Measurements from ENCODE around the gene POLR3E.

DNA sequence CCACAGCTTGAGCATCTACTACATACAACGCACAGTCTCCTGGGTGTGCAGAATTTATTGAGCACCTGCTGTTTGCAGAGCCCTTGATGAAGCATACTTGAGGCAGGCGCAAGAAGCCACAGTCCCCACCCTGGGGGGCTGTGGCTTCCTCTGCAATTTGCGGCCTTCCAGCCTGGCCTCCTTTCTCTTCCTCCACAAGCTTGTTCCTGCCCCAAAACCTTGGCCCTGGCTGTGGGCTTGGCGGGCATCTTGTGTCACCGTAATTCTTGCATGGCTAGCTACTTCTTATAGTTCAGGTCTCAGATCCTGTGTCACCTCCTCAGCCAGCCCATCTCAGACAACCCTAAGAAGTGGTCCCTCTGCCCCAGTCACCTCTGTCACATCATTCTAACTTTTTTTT, 43.9 kb upstream of the POLR3E start:
- TF ChIP-seq, protein P1, sequence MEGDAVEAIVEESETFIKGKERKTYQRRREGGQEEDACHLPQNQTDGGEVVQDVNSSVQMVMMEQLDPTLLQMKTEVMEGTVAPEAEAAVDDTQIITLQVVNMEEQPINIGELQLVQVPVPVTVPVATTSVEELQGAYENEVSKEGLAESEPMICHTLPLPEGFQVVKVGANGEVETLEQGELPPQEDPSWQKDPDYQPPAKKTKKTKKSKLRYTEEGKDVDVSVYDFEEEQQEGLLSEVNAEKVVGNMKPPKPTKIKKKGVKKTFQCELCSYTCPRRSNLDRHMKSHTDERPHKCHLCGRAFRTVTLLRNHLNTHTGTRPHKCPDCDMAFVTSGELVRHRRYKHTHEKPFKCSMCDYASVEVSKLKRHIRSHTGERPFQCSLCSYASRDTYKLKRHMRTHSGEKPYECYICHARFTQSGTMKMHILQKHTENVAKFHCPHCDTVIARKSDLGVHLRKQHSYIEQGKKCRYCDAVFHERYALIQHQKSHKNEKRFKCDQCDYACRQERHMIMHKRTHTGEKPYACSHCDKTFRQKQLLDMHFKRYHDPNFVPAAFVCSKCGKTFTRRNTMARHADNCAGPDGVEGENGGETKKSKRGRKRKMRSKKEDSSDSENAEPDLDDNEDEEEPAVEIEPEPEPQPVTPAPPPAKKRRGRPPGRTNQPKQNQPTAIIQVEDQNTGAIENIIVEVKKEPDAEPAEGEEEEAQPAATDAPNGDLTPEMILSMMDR (conservative IDR thresholded peaks at IDR 0.05; ENCODE audit: low read depth, low read length), result no peak
- no peak for TF ChIP-seq EZH2 (IDR thresholded peaks at IDR 0.05; ENCODE audit: borderline replicate concordance, low read depth, low read length, poor library complexity, severe bottlenecking)

Data from A673 (cell line).